ENCODE results near the gene JMJD7. TPM values are rescaled to one million over a fixed set of nuclear protein-coding genes. Genes with fewer than 3 reads are reported as not detected.
A peak's percentile ranks its signal among the peaks of the same experiment; 100 is the strongest.

JMJD7 gene
- total RNA-seq, 1 experiment from 2014 or later = 13.5 TPM

- intact Hi-C loops (cut with micrococcal nuclease) = no loop called here
- Histone ChIP-seq H4K20me1 (ENCODE audit: insufficient read depth) (no peaks in the 10 kb centered on the region), H2AFZ (ENCODE audit: low read depth, low read length, poor library complexity, severe bottlenecking) (no peak overlapping the region), H3K79me2 (ENCODE audit: insufficient read depth, low read length) (no peaks in the 10 kb centered on the region), H3K27me3 (ENCODE audit: insufficient read depth, low read length) (no peaks in the 10 kb centered on the region), H3K36me3 (ENCODE audit: control insufficient read depth in 1 of 2, insufficient read depth in 2 of 2, low read length in 2 of 2) (no peaks in the 10 kb centered on the region), H3K4me1 (ENCODE audit: control insufficient read depth in 1 of 2, insufficient read depth in 2 of 2, low read length in 2 of 2) (no peaks in the 10 kb centered on the region), H3K4me3 (replicated peaks in 1 of 2; ENCODE audit: low read depth in 1 of 2, low read length in 2 of 2) (no peak overlapping the region), H3K4me2 (ENCODE audit: low read length) (no peak overlapping the region), H3K9me2 (ENCODE audit: insufficient read depth) (no peaks in the 10 kb centered on the region), H3K9me3 (ENCODE audit: control insufficient read depth in 1 of 2, insufficient read depth in 1 of 2, low read depth in 1 of 2, low read length in 2 of 2) (no peaks in the 10 kb centered on the region), H3K9ac (ENCODE audit: low read length) (no peak overlapping the region), H3K27ac (ENCODE audit: low read depth, low read length) (no peak overlapping the region)
- no TSS peak for BruUV-seq (replicated peaks)
- DNase-seq (ENCODE audit: low read depth, low spot score) (no peak), ATAC-seq (no peak)
- TF ChIP-seq, protein P1, sequence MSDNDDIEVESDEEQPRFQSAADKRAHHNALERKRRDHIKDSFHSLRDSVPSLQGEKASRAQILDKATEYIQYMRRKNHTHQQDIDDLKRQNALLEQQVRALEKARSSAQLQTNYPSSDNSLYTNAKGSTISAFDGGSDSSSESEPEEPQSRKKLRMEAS (IDR thresholded peaks at IDR 0.05) = no peak
- no peak for TF ChIP-seq EZH2phosphoT487 (IDR thresholded peaks at IDR 0.05; ENCODE audit: borderline replicate concordance)
- no peak for TF ChIP-seq ATF3 (IDR thresholded peaks at IDR 0.05)
- TF ChIP-seq ZNF274 (IDR thresholded peaks at IDR 0.05; ENCODE audit: low read depth, low read length) = no peak
- no peak for TF ChIP-seq SP1 (IDR thresholded peaks at IDR 0.05; ENCODE audit: low read depth)
- CTCF ChIA-PET = no interaction called here
- POLR2A ChIA-PET = no interaction called here
- RAD21 ChIA-PET (ENCODE audit: low non-redundant PET in 1 of 2, low total read pairs in 2 of 2, uncharacterized antibody in 2 of 2, unreplicated experiment in 2 of 2) = no interaction called here
Observed at GRCh38 chr15:41857316-41857715, 29.4 kb downstream of the JMJD7 start.

DNA sequence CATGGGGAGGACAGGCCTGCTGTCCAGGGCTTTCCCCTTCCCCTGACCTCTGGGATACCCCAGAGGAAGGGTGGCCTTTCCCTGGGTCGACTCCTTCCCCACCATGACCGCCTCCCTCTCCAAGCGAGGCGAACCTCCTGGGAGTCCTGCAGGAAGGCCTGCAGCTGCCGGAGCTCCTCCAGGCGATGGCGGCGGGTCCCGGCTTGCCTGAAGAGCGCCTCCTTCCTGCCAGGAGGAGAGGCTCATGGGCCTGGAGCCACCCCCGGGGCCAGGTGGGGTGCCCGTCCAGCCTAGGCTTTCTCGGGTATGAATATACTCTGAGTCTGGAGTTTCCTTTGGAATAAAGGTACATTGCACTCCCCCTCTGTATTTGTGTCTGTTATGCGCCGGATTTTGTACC is 30.9 kb downstream of the JMJD7 start:
- no peak for TF ChIP-seq EZH2phosphoT487 (IDR thresholded peaks at IDR 0.05; ENCODE audit: borderline replicate concordance)
- TF ChIP-seq, protein P2, sequence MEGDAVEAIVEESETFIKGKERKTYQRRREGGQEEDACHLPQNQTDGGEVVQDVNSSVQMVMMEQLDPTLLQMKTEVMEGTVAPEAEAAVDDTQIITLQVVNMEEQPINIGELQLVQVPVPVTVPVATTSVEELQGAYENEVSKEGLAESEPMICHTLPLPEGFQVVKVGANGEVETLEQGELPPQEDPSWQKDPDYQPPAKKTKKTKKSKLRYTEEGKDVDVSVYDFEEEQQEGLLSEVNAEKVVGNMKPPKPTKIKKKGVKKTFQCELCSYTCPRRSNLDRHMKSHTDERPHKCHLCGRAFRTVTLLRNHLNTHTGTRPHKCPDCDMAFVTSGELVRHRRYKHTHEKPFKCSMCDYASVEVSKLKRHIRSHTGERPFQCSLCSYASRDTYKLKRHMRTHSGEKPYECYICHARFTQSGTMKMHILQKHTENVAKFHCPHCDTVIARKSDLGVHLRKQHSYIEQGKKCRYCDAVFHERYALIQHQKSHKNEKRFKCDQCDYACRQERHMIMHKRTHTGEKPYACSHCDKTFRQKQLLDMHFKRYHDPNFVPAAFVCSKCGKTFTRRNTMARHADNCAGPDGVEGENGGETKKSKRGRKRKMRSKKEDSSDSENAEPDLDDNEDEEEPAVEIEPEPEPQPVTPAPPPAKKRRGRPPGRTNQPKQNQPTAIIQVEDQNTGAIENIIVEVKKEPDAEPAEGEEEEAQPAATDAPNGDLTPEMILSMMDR (IDR thresholded peaks at IDR 0.05 in 2 of 3, conservative IDR thresholded peaks at IDR 0.05 in 1 of 3; ENCODE audit: borderline replicate concordance in 1 of 3, insufficient read depth in 1 of 3, low read depth in 2 of 3, low read length in 2 of 3) = peak in 1 of 3 experiments; percentile 24; a peak in 1 of 6 replicates
- ChIA-PET CTCF (interaction anchor here (1.1 kb wide), 1 partner anchor 46 kb away, joined by 3 read pairs; no protein-coding TSS in a partner anchor), RAD21 (ENCODE audit: low non-redundant PET in 1 of 2, low total read pairs in 2 of 2, uncharacterized antibody in 2 of 2, unreplicated experiment in 2 of 2) (no interaction called here), POLR2A (no interaction called here)
- no peak overlapping the region for H3K27ac ChIP-seq (ENCODE audit: low read depth, low read length)
- H3K9me3 ChIP-seq (ENCODE audit: control insufficient read depth in 1 of 2, insufficient read depth in 1 of 2, low read depth in 1 of 2, low read length in 2 of 2) = no peaks in the 10 kb centered on the region
- H3K4me2 ChIP-seq (ENCODE audit: low read length) = no peak overlapping the region
- BruUV-seq (replicated peaks) = no TSS peak
- no peak for DNase-seq (ENCODE audit: low read depth, low spot score)
- H2AFZ ChIP-seq (ENCODE audit: low read depth, low read length, poor library complexity, severe bottlenecking) = no peak overlapping the region
- H3K36me3 ChIP-seq (ENCODE audit: control insufficient read depth in 1 of 2, insufficient read depth in 2 of 2, low read length in 2 of 2) = no peaks in the 10 kb centered on the region
- no peaks in the 10 kb centered on the region for H3K79me2 ChIP-seq (ENCODE audit: insufficient read depth, low read length)
- H3K4me3 ChIP-seq (replicated peaks in 1 of 2; ENCODE audit: low read depth in 1 of 2, low read length in 2 of 2) = no peak overlapping the region
- H3K9me2 ChIP-seq (ENCODE audit: insufficient read depth) = no peaks in the 10 kb centered on the region
- H3K27me3 ChIP-seq (ENCODE audit: insufficient read depth, low read length) = no peaks in the 10 kb centered on the region
- H3K4me1 ChIP-seq (ENCODE audit: control insufficient read depth in 1 of 2, insufficient read depth in 2 of 2, low read length in 2 of 2) = peaks cover 2 to 8% of the 10 kb centered on the region in 2 experiments; a peak in 3 of 4 replicates
- H4K20me1 ChIP-seq (ENCODE audit: insufficient read depth) = no peaks in the 10 kb centered on the region
- no peak overlapping the region for H3K9ac ChIP-seq (ENCODE audit: low read length)
- intact Hi-C loops (cut with micrococcal nuclease) = no loop called here
- ATAC-seq = no peak; the same call in 1 of the 2 replicates

All from HCT116 (cell line).